Effector memory CD4-positive, alpha-beta T cell (primary cell): Measurements from ENCODE around the gene OSBP2.
A peak's percentile ranks its signal among the peaks of the same experiment; 100 is the strongest.

Experiments
- DNase-seq, 3 donors: peaks; one replicate each; pipeline ENCODE4 v3.0.0-alpha.2; 2020
- H3K27ac ChIP-seq: 2 replicates; pipeline ENCODE4 v1.7.0; 2013; ENCODE audit warnings: mild to moderate bottlenecking, low read length, moderate library complexity; ENCODE audit not compliant: insufficient read depth, poor library complexity, severe bottlenecking
- H3K27me3 ChIP-seq: replicated peaks from 2 replicates; pipeline ENCODE4 v1.7.0; 2013; ENCODE audit warnings: mild to moderate bottlenecking, low read length; ENCODE audit not compliant: insufficient read depth, control insufficient read depth, poor library complexity, severe bottlenecking
- H3K36me3 ChIP-seq: 2 replicates; pipeline ENCODE4 v1.7.0; 2013; ENCODE audit warnings: mild to moderate bottlenecking, low read length, moderate library complexity; ENCODE audit not compliant: control insufficient read depth, insufficient read depth
- H3K4me1 ChIP-seq: 2 replicates; pipeline ENCODE4 v1.7.0; 2013; ENCODE audit warnings: low read length, mild to moderate bottlenecking; ENCODE audit not compliant: control insufficient read depth, insufficient read depth, poor library complexity, severe bottlenecking
- H3K4me3 ChIP-seq: 2 replicates; pipeline ENCODE4 v1.7.0; 2013; ENCODE audit warnings: low read length, low read depth, mild to moderate bottlenecking; ENCODE audit not compliant: insufficient read depth, poor library complexity, severe bottlenecking
- H3K9me3 ChIP-seq: 2 replicates; pipeline ENCODE4 v1.7.0; 2013; ENCODE audit warnings: mild to moderate bottlenecking, low read length, moderate library complexity; ENCODE audit not compliant: control insufficient read depth

The OSBP2 gene

DNA sequence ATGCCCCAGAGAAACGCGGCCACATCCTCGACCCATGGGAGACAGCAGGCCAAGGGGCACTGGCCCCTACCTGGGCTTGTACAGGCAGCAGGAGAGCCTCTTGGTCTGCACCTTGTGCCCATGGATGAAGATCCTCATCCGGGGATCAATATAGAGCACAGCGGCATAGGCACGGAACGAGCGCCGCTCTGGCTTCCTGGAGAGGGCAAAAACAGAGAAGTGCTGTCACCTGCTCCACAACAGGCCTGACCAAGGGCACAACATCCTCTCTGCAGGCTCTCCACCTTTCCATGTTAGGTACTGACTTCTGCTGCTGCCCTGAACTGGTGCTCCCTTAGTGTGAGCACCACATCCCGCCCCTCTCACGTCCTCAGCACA lies 246.7 kb downstream of the OSBP2 start:
- peaks cover 33% of the 10 kb centered on the region for H3K36me3 ChIP-seq

DNA sequence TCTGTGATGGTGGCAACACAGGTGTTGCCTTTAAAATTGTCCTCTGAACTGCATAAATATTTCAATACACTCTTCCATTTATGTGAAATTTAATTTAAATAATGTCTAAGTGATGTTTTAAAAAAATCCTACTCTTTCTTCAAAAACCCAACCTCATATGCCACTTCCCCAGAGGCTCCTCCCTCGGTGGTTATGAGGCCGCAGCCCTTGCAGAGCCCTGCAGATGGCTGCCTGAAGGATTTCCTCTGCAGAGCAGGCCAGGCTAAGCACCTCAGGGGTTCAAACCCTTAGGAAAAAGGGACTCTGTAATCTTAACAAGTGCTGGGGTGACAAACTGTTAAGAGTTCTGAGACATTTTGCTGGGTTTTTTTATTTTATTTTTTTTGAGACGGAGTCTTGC lies 248.7 kb downstream of the OSBP2 start:
- DNase-seq, result peak; percentile 33 to 51 (median 50)
- Histone ChIP-seq H3K4me1 (peaks cover 52% of the 10 kb centered on the region), H3K4me3 (no peak overlapping the region), H3K36me3 (peaks cover 13% of the 10 kb centered on the region), H3K27ac (no peak overlapping the region), H3K9me3 (no peaks in the 10 kb centered on the region), H3K27me3 (no peaks in the 10 kb centered on the region)

More for the DNA sequence above, 246.7 kb downstream of the OSBP2 start:
- H3K27me3 ChIP-seq, result no peaks in the 10 kb centered on the region
- DNase-seq, result no peak
- H3K4me1 ChIP-seq, result peaks cover 56% of the 10 kb centered on the region
- peak overlapping the region; percentile 51 for H3K4me3 ChIP-seq
- peak overlapping the region; percentile 65 for H3K27ac ChIP-seq
- no peaks in the 10 kb centered on the region for H3K9me3 ChIP-seq

DNA sequence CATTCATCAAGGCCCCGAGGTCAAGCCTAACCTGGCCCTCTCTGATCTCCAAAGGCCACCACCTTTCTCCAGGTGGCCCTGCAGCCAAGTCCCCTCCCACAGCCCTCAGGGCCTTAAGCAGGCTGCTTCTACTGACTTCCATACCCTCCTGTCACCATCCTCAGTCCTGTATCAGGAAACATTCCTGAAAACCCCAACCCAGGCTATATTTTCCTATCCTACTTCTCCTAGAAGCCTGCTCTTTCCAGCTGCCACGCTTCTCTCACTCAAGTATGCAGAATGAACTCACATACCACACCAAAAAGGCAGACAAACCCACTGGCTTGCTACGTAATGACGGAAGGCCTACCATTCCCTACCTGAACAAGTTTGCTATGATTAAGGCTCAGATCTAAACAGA lies 250.3 kb downstream of the OSBP2 start:
- Histone ChIP-seq H3K27me3 (no peaks in the 10 kb centered on the region), H3K27ac (no peak overlapping the region), H3K36me3 (peaks cover 28% of the 10 kb centered on the region), H3K4me1 (peaks cover 37% of the 10 kb centered on the region), H3K9me3 (no peaks in the 10 kb centered on the region), H3K4me3 (no peak overlapping the region)
- DNase-seq, result no peak

DNA sequence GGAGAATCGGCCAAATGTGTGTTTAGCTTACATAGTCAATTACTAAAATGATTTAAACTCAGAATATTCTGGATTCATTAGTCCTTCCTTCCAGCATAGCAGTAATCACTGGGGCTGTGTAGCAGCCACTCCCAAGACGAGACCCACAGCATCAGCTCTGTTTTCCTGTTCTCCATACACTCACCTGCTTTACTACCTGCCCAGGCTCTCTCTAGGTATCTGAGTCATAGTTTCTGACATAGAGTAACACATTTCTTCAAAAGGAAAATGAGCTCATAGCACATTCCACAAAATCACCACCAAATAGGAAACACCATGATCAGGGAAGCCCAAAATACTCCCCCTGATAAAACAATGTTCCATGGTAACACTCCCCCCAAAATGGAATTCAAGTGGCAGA lies 251.0 kb downstream of the OSBP2 start:
- peaks cover 32% of the 10 kb centered on the region for H3K4me1 ChIP-seq
- no peak for DNase-seq
- H3K9me3 ChIP-seq, result no peaks in the 10 kb centered on the region
- no peak overlapping the region for H3K4me3 ChIP-seq
- no peak overlapping the region for H3K27ac ChIP-seq
- no peaks in the 10 kb centered on the region for H3K27me3 ChIP-seq
- peaks cover 33% of the 10 kb centered on the region for H3K36me3 ChIP-seq

DNA sequence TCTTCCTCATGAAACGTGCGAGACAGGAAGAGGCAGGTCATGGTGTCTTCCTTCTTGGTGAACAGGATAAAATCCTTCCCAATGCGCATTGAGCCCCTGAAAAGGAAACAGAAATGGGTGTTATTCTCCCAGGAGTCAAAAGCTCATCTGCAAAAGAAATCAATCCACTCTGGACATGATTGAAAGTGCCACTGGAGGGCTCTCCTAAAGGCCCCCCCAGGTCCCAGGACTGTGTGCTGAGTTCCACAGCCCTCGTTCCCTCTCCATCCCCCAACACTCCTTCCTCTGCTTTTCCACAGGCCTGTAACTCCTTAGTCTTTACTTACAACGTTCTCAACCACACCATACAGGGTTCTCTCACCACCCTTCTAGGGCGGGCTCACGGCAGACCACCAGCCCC lies 251.7 kb downstream of the OSBP2 start:
- Histone ChIP-seq H3K36me3 (peaks cover 33% of the 10 kb centered on the region), H3K4me1 (peaks cover 25% of the 10 kb centered on the region), H3K27me3 (no peaks in the 10 kb centered on the region), H3K9me3 (no peaks in the 10 kb centered on the region), H3K4me3 (no peak overlapping the region), H3K27ac (no peak overlapping the region)
- DNase-seq, result no peak

DNA sequence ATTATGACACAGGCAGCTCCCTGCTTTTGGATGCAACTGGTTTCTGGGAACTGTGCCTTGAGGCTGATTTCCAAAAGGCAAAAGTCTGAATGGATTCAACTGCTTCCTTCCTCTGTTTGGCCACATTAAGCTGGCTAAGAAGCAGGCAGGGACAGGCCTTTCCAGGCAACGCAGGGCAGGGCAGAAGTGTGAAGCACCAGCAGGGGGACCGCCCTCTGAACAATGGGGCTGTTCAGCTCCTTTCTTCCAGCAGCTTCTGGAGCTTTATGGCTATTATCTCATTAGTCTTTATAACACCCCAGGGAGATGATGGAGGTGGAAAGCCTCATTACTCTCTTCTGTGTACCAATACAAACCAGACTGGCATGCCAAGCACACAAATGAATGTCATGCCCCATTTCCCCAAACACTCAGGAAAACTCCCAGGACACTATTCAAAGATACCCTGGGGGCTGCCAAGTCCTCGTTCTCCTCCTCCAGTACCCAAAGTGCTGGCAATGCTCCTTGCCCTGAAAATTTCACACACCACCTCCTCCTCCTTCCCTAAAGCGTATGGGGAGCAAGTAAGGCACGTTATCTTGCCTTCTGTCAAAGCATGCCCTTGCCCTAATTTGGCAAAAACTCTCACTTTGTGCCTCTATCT lies 252.6 kb downstream of the OSBP2 start:
- Histone ChIP-seq H3K4me1 (peaks cover 16% of the 10 kb centered on the region), H3K4me3 (no peak overlapping the region), H3K36me3 (peaks cover 33% of the 10 kb centered on the region), H3K9me3 (no peaks in the 10 kb centered on the region), H3K27ac (no peak overlapping the region), H3K27me3 (no peaks in the 10 kb centered on the region)
- no peak for DNase-seq

DNA sequence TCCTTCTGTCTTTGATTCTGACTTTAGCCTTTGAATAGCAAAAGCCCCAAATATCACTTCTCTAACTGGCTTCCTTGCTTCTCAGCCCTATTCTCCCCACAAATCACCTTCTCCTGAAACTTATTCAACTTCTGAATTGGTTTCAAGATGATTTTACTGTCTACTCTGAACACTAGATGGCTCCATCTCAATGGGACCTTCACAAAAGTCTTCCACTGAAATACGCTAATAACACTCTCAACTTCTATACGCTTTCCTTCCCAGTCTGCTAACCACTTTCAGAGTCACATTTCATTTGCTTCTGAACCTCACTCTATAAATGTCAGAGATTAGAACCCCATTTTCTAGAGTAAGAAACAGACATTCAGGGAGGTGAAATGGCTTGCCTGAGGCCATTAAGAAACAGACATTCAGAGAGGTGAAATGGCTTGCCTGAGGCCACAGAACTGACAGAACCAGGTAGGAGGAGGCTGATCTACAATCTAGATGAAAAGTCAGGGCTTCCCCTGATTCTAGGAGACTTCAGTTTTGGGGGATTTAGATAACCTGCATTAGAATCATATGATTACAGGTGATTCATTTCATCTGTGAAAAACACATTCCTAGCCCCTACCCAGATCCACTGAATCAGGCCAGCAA lies 253.3 kb downstream of the OSBP2 start:
- no peaks in the 10 kb centered on the region for H3K9me3 ChIP-seq
- H3K4me3 ChIP-seq, result no peak overlapping the region
- peaks cover 33% of the 10 kb centered on the region for H3K36me3 ChIP-seq
- H3K4me1 ChIP-seq, result peaks cover 10% of the 10 kb centered on the region
- H3K27me3 ChIP-seq, result no peaks in the 10 kb centered on the region
- no peak overlapping the region for H3K27ac ChIP-seq
- DNase-seq, result no peak

DNA sequence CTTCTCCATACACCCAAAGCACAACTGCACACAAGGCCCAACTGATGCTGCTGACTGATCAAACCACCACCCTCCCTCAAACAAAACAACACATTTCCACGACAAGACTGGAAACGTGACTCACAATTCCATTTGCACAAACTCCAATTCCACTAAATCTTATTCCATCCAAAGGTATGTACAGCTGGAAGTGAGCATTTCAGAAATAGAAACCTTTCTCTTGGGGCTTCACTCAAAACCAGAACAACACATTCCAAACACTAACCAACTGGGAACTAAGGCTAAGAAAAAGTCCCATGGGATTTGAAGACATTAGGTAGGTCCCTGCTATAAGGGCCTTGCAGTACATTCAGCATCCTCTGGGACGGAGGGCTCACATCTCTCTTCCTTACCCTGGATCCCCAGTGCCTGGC lies 254.3 kb downstream of the OSBP2 start:
- Histone ChIP-seq H3K36me3 (peaks cover 33% of the 10 kb centered on the region), H3K27me3 (no peaks in the 10 kb centered on the region), H3K4me3 (no peak overlapping the region), H3K27ac (no peak overlapping the region), H3K4me1 (peaks cover under 1% of the 10 kb centered on the region), H3K9me3 (no peaks in the 10 kb centered on the region)
- no peak for DNase-seq

DNA sequence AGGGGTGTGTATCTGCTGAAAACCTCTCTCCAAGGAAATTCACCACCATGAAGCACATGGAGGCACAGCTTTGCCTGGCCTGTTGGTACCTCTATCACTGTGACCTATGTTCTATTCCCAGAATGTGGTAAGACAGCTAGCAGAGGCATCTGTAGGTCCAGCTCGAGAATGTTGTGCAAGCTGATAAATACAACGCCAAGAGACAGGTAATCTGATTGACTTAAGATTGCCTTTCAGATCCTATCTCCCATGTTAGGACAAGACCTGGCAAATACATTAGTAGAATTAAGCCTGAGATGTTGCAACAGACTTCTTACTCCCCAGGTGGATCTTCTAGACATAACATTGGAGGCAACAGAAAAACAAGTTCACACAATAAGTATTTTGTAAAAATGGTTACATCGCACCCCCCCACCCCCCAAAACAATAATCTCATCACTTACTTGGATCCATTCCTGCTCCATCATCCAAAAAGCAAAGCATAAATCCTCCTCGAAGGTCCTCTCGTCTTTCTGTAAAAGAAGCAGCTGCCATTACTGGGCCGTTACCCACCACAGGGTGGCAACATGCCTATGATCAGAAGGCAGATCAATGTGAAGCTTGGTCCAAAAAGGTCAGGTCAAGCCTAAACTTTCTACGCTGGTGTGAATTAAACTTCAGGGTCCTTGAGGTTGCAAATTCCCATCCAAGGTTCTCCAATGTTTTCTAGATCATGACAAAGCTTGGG lies 255.4 kb downstream of the OSBP2 start:
- no peak for DNase-seq
- no peaks in the 10 kb centered on the region for H3K27me3 ChIP-seq
- peaks cover 24% of the 10 kb centered on the region for H3K36me3 ChIP-seq
- H3K27ac ChIP-seq, result no peak overlapping the region
- H3K9me3 ChIP-seq, result no peaks in the 10 kb centered on the region
- H3K4me1 ChIP-seq, result no peaks in the 10 kb centered on the region
- no peak overlapping the region for H3K4me3 ChIP-seq

DNA sequence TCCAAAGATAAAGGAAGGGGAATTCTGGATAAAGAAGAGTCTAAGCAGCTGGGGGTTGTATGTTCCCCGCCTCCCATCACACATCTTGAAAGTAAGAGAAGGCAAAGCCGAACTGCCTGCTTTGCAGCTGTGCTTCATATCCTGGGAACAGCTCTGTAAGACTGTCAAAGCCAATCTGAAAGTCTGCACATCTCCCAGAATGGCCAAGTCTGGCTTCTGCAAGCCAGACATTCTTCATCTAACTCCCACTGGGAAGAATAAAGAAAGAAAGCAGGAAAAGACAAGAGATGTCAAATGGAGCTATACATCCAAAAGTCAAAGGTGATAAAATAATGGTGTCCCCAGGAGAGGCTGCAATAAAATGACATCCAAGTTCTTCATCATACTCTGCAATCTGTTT lies 258.5 kb downstream of the OSBP2 start:
- Histone ChIP-seq H3K36me3 (peaks cover 20% of the 10 kb centered on the region), H3K4me1 (no peaks in the 10 kb centered on the region), H3K27ac (no peak overlapping the region), H3K9me3 (no peaks in the 10 kb centered on the region), H3K4me3 (no peak overlapping the region), H3K27me3 (no peaks in the 10 kb centered on the region)
- DNase-seq, result no peak
